HG03457 (cell line): ENCODE data around the gene NAGPA.
"Not testable (repeated sequence)": the region's sequence is repeated elsewhere in the genome, so short reads cannot be mapped to it uniquely, and the experiment has no call there.

Experiments used
- ATAC-seq: cut with Tn5 transposase; IDR thresholded peaks from one replicate; pipeline ENCODE4 v1.9.1; 2021; ENCODE audit warnings: moderate number of reproducible peaks; ENCODE audit not compliant: unreplicated experiment

Gene NAGPA

GRCh38 chr16:5062790-5063765 lies 29.3 kb upstream of the NAGPA start:
- ATAC-seq, result no peak

DNA sequence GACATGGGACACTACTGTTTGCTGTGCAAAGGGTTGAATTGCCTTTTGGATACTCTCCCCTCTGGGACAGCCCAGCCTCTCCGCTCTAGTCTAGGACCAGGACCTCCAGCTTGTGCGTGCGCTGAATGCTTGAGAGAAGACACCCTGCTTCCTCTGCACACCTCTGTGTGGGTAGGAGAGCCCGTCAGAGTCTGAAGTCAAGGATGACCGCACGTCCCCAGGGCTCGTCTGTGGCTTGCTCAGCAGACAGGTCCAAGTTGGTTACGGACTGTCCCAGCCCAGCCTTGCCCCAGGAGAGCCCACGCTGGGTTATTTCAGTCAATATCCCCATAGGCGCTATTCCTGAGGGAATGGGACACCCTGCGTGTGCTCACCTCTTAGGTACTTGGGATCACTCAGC lies 28.3 kb upstream of the NAGPA start:
- ATAC-seq, result no peak

DNA sequence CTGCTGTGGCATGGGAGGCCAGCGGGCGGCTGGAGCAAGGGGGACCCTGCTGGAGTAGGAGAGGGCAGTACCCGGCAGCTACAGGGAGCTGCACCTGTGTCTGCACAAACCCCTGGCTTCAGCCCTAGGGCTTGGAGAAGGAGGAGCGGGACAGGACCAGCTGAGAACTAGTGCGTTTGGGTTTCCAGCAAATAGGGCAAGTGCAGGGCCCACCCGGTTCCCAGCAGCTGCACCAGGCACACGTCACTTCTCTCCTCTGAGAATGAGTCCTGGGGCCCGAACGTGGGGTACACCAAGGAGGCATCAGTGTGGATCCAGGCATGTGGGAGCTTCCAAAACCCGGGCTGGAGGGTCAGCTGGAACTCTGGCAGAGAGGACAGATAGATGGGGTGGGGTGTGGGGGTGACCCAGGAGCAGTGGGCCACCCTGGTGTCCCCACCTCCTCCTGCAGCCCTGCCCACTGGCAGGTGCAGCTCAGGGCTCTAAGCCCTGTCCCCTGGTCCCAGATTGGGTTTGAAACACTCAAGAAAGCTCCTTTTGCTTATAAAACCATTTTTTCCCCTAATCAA lies 26.4 kb upstream of the NAGPA start:
- no peak for ATAC-seq

GRCh38 chr16:5059386-5060072 lies 25.8 kb upstream of the NAGPA start:
- ATAC-seq, result no peak

- ATAC-seq, result no peak
Observed at GRCh38 chr16:5058476-5058875, 24.7 kb upstream of the NAGPA start.

- ATAC-seq, result no peak
Observed at GRCh38 chr16:5056352-5056751, 22.6 kb upstream of the NAGPA start.

- no peak for ATAC-seq
Observed at GRCh38 chr16:5054876-5055865, 21.4 kb upstream of the NAGPA start.

DNA sequence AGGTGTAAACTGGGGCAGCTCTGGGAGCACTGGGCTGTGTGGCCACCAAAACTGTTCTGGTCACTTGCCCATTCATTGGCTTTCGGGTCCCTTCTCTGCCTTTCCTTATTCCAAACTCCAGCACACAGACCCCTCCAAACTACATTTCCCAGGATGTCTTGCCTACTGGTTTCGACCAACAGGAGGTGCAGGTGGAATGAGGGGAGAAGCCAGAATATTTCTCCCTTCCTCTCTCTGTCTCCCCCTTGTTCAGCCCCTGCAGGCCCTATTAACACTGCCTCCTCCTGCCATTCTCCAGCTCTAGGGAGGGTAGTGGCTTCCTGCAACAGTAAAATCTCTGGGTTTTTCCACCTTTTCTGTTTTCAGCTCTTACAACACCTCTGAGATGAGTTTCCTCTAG lies 13.2 kb upstream of the NAGPA start:
- no peak for ATAC-seq

- no peak for ATAC-seq
Observed at GRCh38 chr16:5045499-5046115, 11.9 kb upstream of the NAGPA start.

GRCh38 chr16:5044581-5044980 lies 10.8 kb upstream of the NAGPA start:
- not testable (repeated sequence) for ATAC-seq

- no peak for ATAC-seq
Observed at GRCh38 chr16:5044011-5044540, 10.3 kb upstream of the NAGPA start.

GRCh38 chr16:5042574-5043171 lies 8.9 kb upstream of the NAGPA start:
- ATAC-seq, result no peak

- ATAC-seq, result no peak
Observed at GRCh38 chr16:5041600-5042133, 7.9 kb upstream of the NAGPA start.

DNA sequence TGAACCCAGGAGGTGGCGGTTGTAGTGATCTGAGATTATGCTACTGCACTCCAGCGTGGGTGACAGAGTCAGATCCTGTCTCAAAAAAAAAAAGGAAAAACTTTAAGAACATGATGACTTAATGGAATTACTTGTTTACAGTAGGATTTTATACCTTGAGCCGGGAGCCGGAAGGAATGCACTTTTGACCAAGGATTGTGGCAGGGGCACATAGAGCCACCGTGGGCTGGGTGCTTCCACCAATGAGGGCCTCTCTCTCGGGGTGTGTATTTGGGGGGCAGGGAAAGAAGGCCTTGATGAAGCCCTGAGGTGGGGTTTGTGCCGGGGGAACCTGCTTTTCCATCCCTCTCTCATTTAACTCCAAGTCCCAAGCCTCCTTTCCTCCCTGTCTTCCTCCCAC lies 6.7 kb upstream of the NAGPA start:
- ATAC-seq, result no peak

- no peak for ATAC-seq
Observed at GRCh38 chr16:5036228-5037156, 2.8 kb upstream of the NAGPA start.

DNA sequence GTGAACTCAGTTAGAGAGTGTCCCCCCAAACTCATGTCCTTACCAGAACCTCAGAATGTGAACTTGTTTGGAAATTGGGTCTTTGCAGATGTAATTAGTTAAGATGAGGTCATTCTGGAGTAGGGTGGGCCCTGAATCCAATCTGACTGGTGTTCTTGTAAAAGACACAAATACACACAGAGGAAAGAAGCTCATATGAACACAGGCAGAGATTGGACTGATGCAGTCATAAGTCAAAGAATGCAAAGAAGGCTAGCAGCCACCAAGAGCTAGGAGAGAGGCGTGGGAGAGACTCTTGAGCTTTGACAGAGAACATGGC lies 2.1 kb upstream of the NAGPA start:
- no peak for ATAC-seq

DNA sequence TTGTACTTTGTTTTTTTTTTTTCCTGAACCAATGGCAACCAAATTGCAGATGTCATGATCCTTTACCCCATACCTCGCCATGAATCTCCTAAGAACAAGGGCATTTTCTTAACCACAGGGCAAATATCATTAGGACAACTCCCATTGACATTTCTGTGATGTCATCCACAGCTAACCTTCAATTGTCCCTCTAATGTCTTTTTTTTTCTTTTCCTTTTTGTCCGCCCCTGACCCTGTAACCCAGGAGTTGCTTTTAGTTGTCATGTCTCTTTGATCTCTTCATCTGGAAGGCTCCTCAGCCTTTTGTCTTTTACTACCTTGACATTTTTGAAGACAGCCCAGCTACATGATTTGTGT lies 410 bp upstream of the NAGPA start:
- no peak for ATAC-seq

- ATAC-seq, result no peak
Observed at GRCh38 chr16:5032748-5033167, 977 bp downstream of the NAGPA start.
